ENCODE measurements around the gene C3orf38.
"Not testable (repeated sequence)": the region's sequence is repeated elsewhere in the genome, so short reads cannot be mapped to it uniquely, and the experiment has no call there.

C3orf38 gene

GRCh38 chr3:88167173-88167572 is 17.4 kb downstream of the C3orf38 start:
- Histone ChIP-seq H3K9ac (ENCODE audit: low read depth, low read length) (no peak overlapping the region), H3K36me3 (ENCODE audit: insufficient read depth, low read length) (no peaks in the 10 kb centered on the region), H3K27me3 (ENCODE audit: control insufficient read depth, insufficient read depth, low read length) (no peaks in the 10 kb centered on the region), H3K4me3 (ENCODE audit: low read length) (no peak overlapping the region), H3K4me1 (ENCODE audit: control insufficient read depth, insufficient read depth, low read length) (no peaks in the 10 kb centered on the region), H3K4me2 (ENCODE audit: low read length) (no peak overlapping the region), H3K9me3 (replicated peaks; ENCODE audit: low read length) (no peaks in the 10 kb centered on the region)

GRCh38 chr3:88167704-88168103 is 17.9 kb downstream of the C3orf38 start:
- no peaks in the 10 kb centered on the region for H3K36me3 ChIP-seq (ENCODE audit: insufficient read depth, low read length)
- no peaks in the 10 kb centered on the region for H3K27me3 ChIP-seq (ENCODE audit: control insufficient read depth, insufficient read depth, low read length)
- H3K9ac ChIP-seq (ENCODE audit: low read depth, low read length): no peak overlapping the region
- H3K9me3 ChIP-seq (replicated peaks; ENCODE audit: low read length): no peaks in the 10 kb centered on the region
- no peak overlapping the region for H3K4me3 ChIP-seq (ENCODE audit: low read length)
- no peak overlapping the region for H3K4me2 ChIP-seq (ENCODE audit: low read length)
- no peaks in the 10 kb centered on the region for H3K4me1 ChIP-seq (ENCODE audit: control insufficient read depth, insufficient read depth, low read length)

GRCh38 chr3:88168171-88168570 is 18.4 kb downstream of the C3orf38 start:
- H3K4me3 ChIP-seq (ENCODE audit: low read length): no peak overlapping the region
- no peak overlapping the region for H3K4me2 ChIP-seq (ENCODE audit: low read length)
- H3K4me1 ChIP-seq (ENCODE audit: control insufficient read depth, insufficient read depth, low read length): no peaks in the 10 kb centered on the region
- H3K9me3 ChIP-seq (replicated peaks; ENCODE audit: low read length): no peaks in the 10 kb centered on the region
- H3K27me3 ChIP-seq (ENCODE audit: control insufficient read depth, insufficient read depth, low read length): no peaks in the 10 kb centered on the region
- no peaks in the 10 kb centered on the region for H3K36me3 ChIP-seq (ENCODE audit: insufficient read depth, low read length)
- no peak overlapping the region for H3K9ac ChIP-seq (ENCODE audit: low read depth, low read length)

- no peak overlapping the region for H3K4me2 ChIP-seq (ENCODE audit: low read length)
- no peak overlapping the region for H3K9ac ChIP-seq (ENCODE audit: low read depth, low read length)
- H3K4me3 ChIP-seq (ENCODE audit: low read length): no peak overlapping the region
- H3K9me3 ChIP-seq (replicated peaks; ENCODE audit: low read length): no peaks in the 10 kb centered on the region
- H3K4me1 ChIP-seq (ENCODE audit: control insufficient read depth, insufficient read depth, low read length): no peaks in the 10 kb centered on the region
- H3K36me3 ChIP-seq (ENCODE audit: insufficient read depth, low read length): no peaks in the 10 kb centered on the region
- H3K27me3 ChIP-seq (ENCODE audit: control insufficient read depth, insufficient read depth, low read length): no peaks in the 10 kb centered on the region
Observed at GRCh38 chr3:88180398-88180999, 30.7 kb downstream of the C3orf38 start.

- H3K4me1 ChIP-seq (ENCODE audit: control insufficient read depth, insufficient read depth, low read length); H3K4me2 ChIP-seq (ENCODE audit: low read length); H3K9ac ChIP-seq (ENCODE audit: low read depth, low read length); H3K9me3 ChIP-seq (replicated peaks; ENCODE audit: low read length); H3K4me3 ChIP-seq (ENCODE audit: low read length); H3K36me3 ChIP-seq (ENCODE audit: insufficient read depth, low read length); H3K27me3 ChIP-seq (ENCODE audit: control insufficient read depth, insufficient read depth, low read length): not testable (repeated sequence)
Observed at GRCh38 chr3:88182165-88182918, 32.6 kb downstream of the C3orf38 start.

- Histone ChIP-seq H3K4me1 (ENCODE audit: control insufficient read depth, insufficient read depth, low read length) (peaks cover 2% of the 10 kb centered on the region), H3K9ac (ENCODE audit: low read depth, low read length) (no peak overlapping the region), H3K4me2 (ENCODE audit: low read length) (peak overlapping the region; percentile 8), H3K9me3 (replicated peaks; ENCODE audit: low read length) (no peaks in the 10 kb centered on the region), H3K27me3 (ENCODE audit: control insufficient read depth, insufficient read depth, low read length) (no peaks in the 10 kb centered on the region), H3K36me3 (ENCODE audit: insufficient read depth, low read length) (no peaks in the 10 kb centered on the region), H3K4me3 (ENCODE audit: low read length) (no peak overlapping the region)
Observed at GRCh38 chr3:88188436-88188835, 38.7 kb downstream of the C3orf38 start.

- H3K4me3 ChIP-seq (ENCODE audit: low read length): peak overlapping the region; percentile 13
- no peak overlapping the region for H3K4me2 ChIP-seq (ENCODE audit: low read length)
- H3K9ac ChIP-seq (ENCODE audit: low read depth, low read length): no peak overlapping the region
- peaks cover 2% of the 10 kb centered on the region for H3K4me1 ChIP-seq (ENCODE audit: control insufficient read depth, insufficient read depth, low read length)
- H3K9me3 ChIP-seq (replicated peaks; ENCODE audit: low read length): no peaks in the 10 kb centered on the region
- no peaks in the 10 kb centered on the region for H3K36me3 ChIP-seq (ENCODE audit: insufficient read depth, low read length)
- no peaks in the 10 kb centered on the region for H3K27me3 ChIP-seq (ENCODE audit: control insufficient read depth, insufficient read depth, low read length)
Observed at GRCh38 chr3:88189361-88189810, 39.6 kb downstream of the C3orf38 start.

GRCh38 chr3:88191872-88192409 is 42.2 kb downstream of the C3orf38 start:
- no peaks in the 10 kb centered on the region for H3K36me3 ChIP-seq (ENCODE audit: insufficient read depth, low read length)

GRCh38 chr3:88192631-88193030 is 42.9 kb downstream of the C3orf38 start:
- H3K4me1 ChIP-seq (ENCODE audit: control insufficient read depth, insufficient read depth, low read length): peaks cover 2% of the 10 kb centered on the region
- no peaks in the 10 kb centered on the region for H3K9me3 ChIP-seq (replicated peaks; ENCODE audit: low read length)
- H3K27me3 ChIP-seq (ENCODE audit: control insufficient read depth, insufficient read depth, low read length): no peaks in the 10 kb centered on the region
- no peak overlapping the region for H3K9ac ChIP-seq (ENCODE audit: low read depth, low read length)
- H3K4me2 ChIP-seq (ENCODE audit: low read length): no peak overlapping the region
- no peaks in the 10 kb centered on the region for H3K36me3 ChIP-seq (ENCODE audit: insufficient read depth, low read length)
- no peak overlapping the region for H3K4me3 ChIP-seq (ENCODE audit: low read length)

More at GRCh38 chr3:88191872-88192409, 42.2 kb downstream of the C3orf38 start:
- Histone ChIP-seq H3K4me1 (ENCODE audit: control insufficient read depth, insufficient read depth, low read length) (peaks cover 2% of the 10 kb centered on the region), H3K27me3 (ENCODE audit: control insufficient read depth, insufficient read depth, low read length) (no peaks in the 10 kb centered on the region), H3K9me3 (replicated peaks; ENCODE audit: low read length) (no peaks in the 10 kb centered on the region), H3K4me3 (ENCODE audit: low read length) (no peak overlapping the region), H3K9ac (ENCODE audit: low read depth, low read length) (no peak overlapping the region), H3K4me2 (ENCODE audit: low read length) (no peak overlapping the region)

GRCh38 chr3:88195951-88196434 is 46.2 kb downstream of the C3orf38 start:
- no peaks in the 10 kb centered on the region for H3K4me1 ChIP-seq (ENCODE audit: control insufficient read depth, insufficient read depth, low read length)
- no peak overlapping the region for H3K4me3 ChIP-seq (ENCODE audit: low read length)
- H3K36me3 ChIP-seq (ENCODE audit: insufficient read depth, low read length): no peaks in the 10 kb centered on the region
- H3K4me2 ChIP-seq (ENCODE audit: low read length): no peak overlapping the region
- H3K27me3 ChIP-seq (ENCODE audit: control insufficient read depth, insufficient read depth, low read length): peaks cover 11% of the 10 kb centered on the region
- H3K9ac ChIP-seq (ENCODE audit: low read depth, low read length): no peak overlapping the region
- no peaks in the 10 kb centered on the region for H3K9me3 ChIP-seq (replicated peaks; ENCODE audit: low read length)

- Histone ChIP-seq H3K4me3 (ENCODE audit: low read length) (no peak overlapping the region), H3K9ac (ENCODE audit: low read depth, low read length) (no peak overlapping the region), H3K9me3 (replicated peaks; ENCODE audit: low read length) (no peaks in the 10 kb centered on the region), H3K4me1 (ENCODE audit: control insufficient read depth, insufficient read depth, low read length) (no peaks in the 10 kb centered on the region), H3K4me2 (ENCODE audit: low read length) (no peak overlapping the region), H3K36me3 (ENCODE audit: insufficient read depth, low read length) (no peaks in the 10 kb centered on the region), H3K27me3 (ENCODE audit: control insufficient read depth, insufficient read depth, low read length) (peaks cover 11% of the 10 kb centered on the region)
Observed at GRCh38 chr3:88198121-88198520, 48.4 kb downstream of the C3orf38 start.
